HepG2 (cell line): ENCODE measurements around the gene LUZP2. TPM values are rescaled to one million over a fixed set of nuclear protein-coding genes. Genes with fewer than 3 reads are reported as not detected.

Experiments
- ATAC-seq: fragments of 200-7000 bp; cut with Tn5 transposase; 3 replicates; pipeline ENCODE4 v1.9.1; 2020; ENCODE audit warnings: mild to moderate bottlenecking, moderate library complexity
- BruUV-seq: library from RNA; stranded (reverse); fragments of 400-500 nt; replicated peaks from 2 replicates; lab custom pipeline; 2021; lab: Mats Ljungman, UMichigan
- CTCF ChIA-PET: fragments of 300-600 bp; formaldehyde crosslinking; extraction: SDS; loops from one replicate; lab custom pipeline; 2021; ENCODE audit warnings: low total read pairs, inconsistent platforms, low intra/inter-chr PET ratio; lab: Yijun Ruan, JAX
- POLR2A ChIA-PET: fragments of 350-600 bp; sonication (Branson Sonifier 250); formaldehyde crosslinking; loops from one replicate; lab custom pipeline; 2020; ENCODE audit warnings: antibody characterized with exemption, inconsistent platforms; lab: Yijun Ruan, JAX
- DNase-seq: peaks from one replicate; pipeline ENCODE4 v3.0.0-alpha.2; 2015; ENCODE audit warnings: low spot score
- FAIRE-seq: peaks from 3 replicates; lab custom pipeline; 2011; peaks lifted over from hg19 to GRCh38; lab: Jason Lieb, UNC
- H2AFZ ChIP-seq: one replicate; pipeline ENCODE4 v1.6.1; 2011; ENCODE audit warnings: low read length, inconsistent platforms
- H3K27ac ChIP-seq: fragments of 300-600 bp; 3 replicates; pipeline ENCODE4 v1.8.0; 2011; ENCODE audit warnings: mixed run types, mild to moderate bottlenecking, mixed read lengths, low read length, inconsistent platforms; ENCODE audit not compliant: insufficient read depth; ENCODE audit errors: extremely low read length
- H3K27me3 ChIP-seq, 2 experiments: fragments of 200-600 bp in 1 of 2; 2 replicates in 1 of 2; 3 replicates in 1 of 2; pipeline versions ENCODE4 v1.6.0 to v1.8.0; 2011; ENCODE audit warnings: low read length in 2 of 2, mild to moderate bottlenecking in 2 of 2, moderate library complexity in 2 of 2, inconsistent platforms in 1 of 2; ENCODE audit not compliant: insufficient read depth in 2 of 2, control insufficient read depth in 1 of 2
- H3K36me3 ChIP-seq, 2 experiments: fragments of 200-600 bp in 1 of 2; replicated peaks in 1 of 2; 2 replicates in 1 of 2; 3 replicates in 1 of 2; pipeline versions ENCODE4 v1.5.1 to v1.8.0; 2011; ENCODE audit warnings: low read length in 2 of 2, inconsistent platforms in 1 of 2; ENCODE audit not compliant: insufficient read depth in 2 of 2, control insufficient read depth in 1 of 2
- H3K4me1 ChIP-seq: 2 replicates; pipeline ENCODE4 v1.5.1; 2012; ENCODE audit warnings: low read length, inconsistent platforms; ENCODE audit not compliant: insufficient read depth
- H3K4me2 ChIP-seq: 2 replicates; pipeline ENCODE4 v1.6.0; 2011; ENCODE audit warnings: low read depth, low read length, inconsistent platforms
- H3K4me3 ChIP-seq, 3 experiments: fragments of 200-600 bp in 1 of 3; sonication (generic), shearing (Covaris generic) in 1 of 3; replicated peaks in 1 of 3; 2 replicates each; pipeline ENCODE4 v1.5.1; 2011 to 2016; ENCODE audit warnings: low read length in 3 of 3, inconsistent platforms in 2 of 3, low read depth in 2 of 3, mild to moderate bottlenecking in 2 of 3, control low read depth in 1 of 3, mixed read lengths in 1 of 3; ENCODE audit not compliant: insufficient read depth in 1 of 3
- H3K79me2 ChIP-seq: one replicate; pipeline ENCODE4 v1.6.1; 2011; ENCODE audit warnings: low read length, inconsistent platforms; ENCODE audit not compliant: insufficient read depth
- H3K9ac ChIP-seq: 2 replicates; pipeline ENCODE4 v1.6.0; 2011; ENCODE audit warnings: mild to moderate bottlenecking, low read depth, low read length, inconsistent platforms; ENCODE audit not compliant: insufficient read depth
- H3K9me3 ChIP-seq: 2 replicates; pipeline ENCODE4 v1.5.1; 2012; ENCODE audit warnings: mild to moderate bottlenecking, low read length
- H4K20me1 ChIP-seq: 2 replicates; pipeline ENCODE4 v1.6.0; 2011; ENCODE audit warnings: inconsistent platforms, mild to moderate bottlenecking, low read length, moderate library complexity; ENCODE audit not compliant: insufficient read depth
- ATM ChIP-seq: fragments of 450-650 bp; IDR thresholded peaks from 2 replicates; pipeline ENCODE4 v1.7.1; 2017; ENCODE audit warnings: mild to moderate bottlenecking, borderline replicate concordance
- CEBPB ChIP-seq: IDR thresholded peaks from 2 replicates; pipeline ENCODE4 v1.6.1; 2011; ENCODE audit warnings: low read depth, low read length, improper control_type of control experiment, borderline replicate concordance
- GMEB2 ChIP-seq: IDR thresholded peaks from 2 replicates; pipeline ENCODE4 v1.6.1; 2016; ENCODE audit warnings: missing biosample characterization, missing genetic modification reagents, low read depth
- HNRNPL ChIP-seq: fragments of 200-400 bp; formaldehyde crosslinking; IDR thresholded peaks from 2 replicates; pipeline ENCODE4 v1.6.1; 2017; ENCODE audit warnings: mild to moderate bottlenecking, low read depth, low read length
- NAIF1 ChIP-seq: sonication (generic); formaldehyde crosslinking; IDR thresholded peaks from 2 replicates; pipeline ENCODE4 v1.5.0; 2020; ENCODE audit warnings: mild to moderate bottlenecking, missing genetic modification reagents, borderline replicate concordance
- PHF20 ChIP-seq: sonication (generic); formaldehyde crosslinking; IDR thresholded peaks from 2 replicates; pipeline ENCODE4 v1.5.0; 2020; ENCODE audit warnings: mild to moderate bottlenecking, missing genetic modification reagents
- SNAPC5 ChIP-seq: sonication (generic); formaldehyde crosslinking; IDR thresholded peaks from 2 replicates; pipeline ENCODE4 v1.8.1; 2023; ENCODE audit warnings: mild to moderate bottlenecking, missing genetic modification reagents, borderline replicate concordance
- THAP7 ChIP-seq: sonication (generic); formaldehyde crosslinking; IDR thresholded peaks from 2 replicates; pipeline ENCODE4 v1.8.1; 2023; ENCODE audit warnings: mild to moderate bottlenecking, missing genetic modification reagents
- TRIM24 ChIP-seq: sonication (generic); formaldehyde crosslinking; IDR thresholded peaks from 2 replicates; pipeline ENCODE4 v1.8.0; 2022; ENCODE audit warnings: mild to moderate bottlenecking, missing genetic modification reagents
- ZBTB49 ChIP-seq: sonication (generic); formaldehyde crosslinking; IDR thresholded peaks from 2 replicates; pipeline ENCODE4 v1.4.0; 2020; ENCODE audit warnings: missing genetic modification reagents, borderline replicate concordance
- ZNF512 ChIP-seq: sonication (generic); formaldehyde crosslinking; IDR thresholded peaks from 2 replicates; pipeline ENCODE4 v1.4.0; 2020; ENCODE audit warnings: mild to moderate bottlenecking, missing genetic modification reagents
- ZNF572 ChIP-seq: sonication (generic); formaldehyde crosslinking; IDR thresholded peaks from 2 replicates; pipeline ENCODE4 v1.5.1; 2020; ENCODE audit warnings: mild to moderate bottlenecking, missing genetic modification reagents
- ZNF577 ChIP-seq: sonication (generic); formaldehyde crosslinking; IDR thresholded peaks from 2 replicates; pipeline ENCODE4 v1.4.0; 2020; ENCODE audit warnings: mild to moderate bottlenecking, low read depth, missing genetic modification reagents, borderline replicate concordance
- WGBS: methylation state at CpG from one replicate; pipeline ENCODE4 v1.1.6; 2017; ENCODE audit warnings: low lambda C conversion rate; 5-methylcytosine and 5-hydroxymethylcytosine counted together
- in situ Hi-C: cut with HindIII; loops from 2 replicates; pipeline ENCODE4 v1.10.0; 2017; ENCODE audit warnings: low pct_unique_long_range_greater_than_20kb; ENCODE audit not compliant: extremely low pct_ligation_motif_present
- intact Hi-C: fragments of 100-400 bp; cut with micrococcal nuclease; formaldehyde crosslinking; loops from one replicate; pipeline ENCODE4 v1.10.0; 2022; ENCODE audit not compliant: unreplicated experiment
- polyA plus RNA-seq, 8 experiments: library from polyadenylated mRNA; depleted of rRNA in 3 of 8; stranded (reverse) in 7 of 8; unstranded in 1 of 8; fragments of >200 nt; fragmentation: Illumina TruSeq in 4 of 8; extraction: Trizol in 4 of 8; gene quantifications; 2 replicates each; pipeline versions ENCODE4 v1.2.1 to v1.2.3, GENCODE V29; 2011 to 2016; ENCODE audit warnings: low read depth in 4 of 8, missing spikeins in 1 of 8, mixed read lengths in 1 of 8; ENCODE audit not compliant: insufficient read depth in 1 of 8
- total RNA-seq, 5 experiments: library from RNA; depleted of rRNA; stranded (reverse); fragments of >200 nt; fragmentation: Illumina TruSeq; extraction: Trizol; gene quantifications; 2 replicates each; pipeline ENCODE4 v1.2.3, GENCODE V29; 2016; ENCODE audit warnings: low read depth in 1 of 5

LUZP2 gene
- total and polyA plus RNA-seq, 2 of the 13 experiments (the other 11 are each of a cell fraction or from before 2014, with no cell fraction given): not detected

- Histone ChIP-seq H3K27ac (no peak overlapping the region), H3K9ac (no peak overlapping the region), H3K4me1 (no peaks in the 10 kb centered on the region), H2AFZ (no peak overlapping the region), H3K4me2 (no peak overlapping the region), H3K27me3 (no peaks in the 10 kb centered on the region), H3K36me3 (no peaks in the 10 kb centered on the region), H4K20me1 (no peaks in the 10 kb centered on the region), H3K9me3 (no peaks in the 10 kb centered on the region), H3K4me3 (no peak overlapping the region), H3K79me2 (no peaks in the 10 kb centered on the region)
- WGBS: 0% methylated on average over 1 of the region's 1 CpG
- FAIRE-seq (no peak), DNase-seq (no peak), ATAC-seq (no peak)
- in situ Hi-C loops: no loop called here
- TF ChIP-seq ZBTB49 (CRISPR knock-in tag) (no peak), GMEB2 (no peak), CEBPB (no peak), THAP7 (CRISPR knock-in tag) (no peak), PHF20 (CRISPR knock-in tag) (no peak), TRIM24 (CRISPR knock-in tag) (no peak), ZNF577 (CRISPR knock-in tag) (no peak), SNAPC5 (CRISPR knock-in tag) (no peak), HNRNPL (no peak), ZNF572 (CRISPR knock-in tag) (no peak), ATM (no peak), ZNF512 (CRISPR knock-in tag) (no peak), NAIF1 (CRISPR knock-in tag) (no peak)
- ChIA-PET POLR2A (no interaction called here), CTCF (no interaction called here)
- intact Hi-C loops: no loop called here
- no TSS peak for BruUV-seq
Observed at GRCh38 chr11:24574461-24574860, 77.6 kb downstream of the LUZP2 start.
